HG03025 (cell line): Measurements from ENCODE around the gene ANAPC4.
A peak's percentile ranks its signal among the peaks of the same experiment; 100 is the strongest.

Source experiments
- ATAC-seq: cut with Tn5 transposase; IDR thresholded peaks from one replicate; pipeline ENCODE4 v1.9.1; 2021; ENCODE audit warnings: mild to moderate bottlenecking, moderate library complexity; ENCODE audit not compliant: unreplicated experiment, low FRiP score

The ANAPC4 gene

GRCh38 chr4:25377572-25378436 lies 741 bp downstream of the ANAPC4 start:
- ATAC-seq, result peak; percentile 3

- ATAC-seq, result no peak
These were observed 1.3 kb downstream of the ANAPC4 start for GRCh38 chr4:25378437-25378743.

- no peak for ATAC-seq
These were observed 2.5 kb downstream of the ANAPC4 start for GRCh38 chr4:25379591-25379990.

- ATAC-seq, result no peak
These were observed 6.6 kb downstream of the ANAPC4 start for GRCh38 chr4:25383647-25384046.

GRCh38 chr4:25386926-25387325 lies 9.9 kb downstream of the ANAPC4 start:
- ATAC-seq, result no peak

GRCh38 chr4:25397305-25397704 lies 20.2 kb downstream of the ANAPC4 start:
- ATAC-seq, result no peak

GRCh38 chr4:25399510-25399909 lies 22.4 kb downstream of the ANAPC4 start:
- no peak for ATAC-seq

- ATAC-seq, result no peak
These were observed 24.0 kb downstream of the ANAPC4 start for GRCh38 chr4:25401066-25401465.

- no peak for ATAC-seq
These were observed 25.5 kb downstream of the ANAPC4 start for GRCh38 chr4:25402521-25402920.

- ATAC-seq, result no peak
These were observed 26.6 kb downstream of the ANAPC4 start for GRCh38 chr4:25403699-25404098.

- ATAC-seq, result no peak
These were observed 28.4 kb downstream of the ANAPC4 start for GRCh38 chr4:25405453-25405852.

GRCh38 chr4:25406081-25406692 lies 29.1 kb downstream of the ANAPC4 start:
- no peak for ATAC-seq

GRCh38 chr4:25410820-25411529 lies 33.9 kb downstream of the ANAPC4 start:
- ATAC-seq, result no peak

GRCh38 chr4:25413261-25413660 lies 36.2 kb downstream of the ANAPC4 start:
- ATAC-seq, result no peak

- ATAC-seq, result no peak
These were observed 40.0 kb downstream of the ANAPC4 start for GRCh38 chr4:25417014-25417413.

GRCh38 chr4:25420931-25421330 lies 43.9 kb downstream of the ANAPC4 start:
- no peak for ATAC-seq

- ATAC-seq, result no peak
These were observed 44.9 kb downstream of the ANAPC4 start for GRCh38 chr4:25421816-25422525.

- no peak for ATAC-seq
These were observed 46.5 kb downstream of the ANAPC4 start for GRCh38 chr4:25423548-25423947.

- no peak for ATAC-seq
These were observed 47.6 kb downstream of the ANAPC4 start for GRCh38 chr4:25424539-25425228.

GRCh38 chr4:25425361-25425760 lies 48.3 kb downstream of the ANAPC4 start:
- ATAC-seq, result no peak
